A673 (cell line): Measurements from ENCODE around the gene SMPD2.

Experiments used
- CTCF ChIP-seq: fragments of 300-800, 200-600 bp; sonication (generic); conservative IDR thresholded peaks from 2 replicates; pipeline ENCODE4 v1.5.1; 2017; ENCODE audit warnings: low read depth, mild to moderate bottlenecking, antibody characterized with exemption, low read length, moderate library complexity, mixed read lengths
- EZH2 ChIP-seq: fragments of 200-600 bp; sonication (generic); IDR thresholded peaks from 2 replicates; pipeline ENCODE4 v1.6.1; 2017; ENCODE audit warnings: borderline replicate concordance, low read depth, mild to moderate bottlenecking, mixed read lengths, antibody characterized with exemption, low read length; ENCODE audit not compliant: poor library complexity, severe bottlenecking

GRCh38 chr6:109486068-109486467 lies 45.5 kb downstream of the SMPD2 start:
- TF ChIP-seq CTCF (no peak), EZH2 (no peak)
